Tibial nerve (tissue), 3 donors: Measurements from ENCODE around the gene NDUFS1.
"Not testable (repeated sequence)": the region's sequence is repeated elsewhere in the genome, so short reads cannot be mapped to it uniquely, and the experiment has no call there.

ENCODE experiments used
- EP300 ChIP-seq, 2 donors: sonication (generic); formaldehyde crosslinking; IDR thresholded peaks; one replicate each; pipeline ENCODE4 v1.6.1; 2017; ENCODE audit warnings: antibody characterized with exemption in 2 of 2, mild to moderate bottlenecking in 1 of 2
- POLR2A ChIP-seq, 2 donors: fragments of 450-650 bp; IDR thresholded peaks; one replicate each; pipeline ENCODE4 v1.6.1; 2017; ENCODE audit warnings: antibody characterized with exemption in 2 of 2, mild to moderate bottlenecking in 2 of 2, moderate library complexity in 2 of 2

DNA sequence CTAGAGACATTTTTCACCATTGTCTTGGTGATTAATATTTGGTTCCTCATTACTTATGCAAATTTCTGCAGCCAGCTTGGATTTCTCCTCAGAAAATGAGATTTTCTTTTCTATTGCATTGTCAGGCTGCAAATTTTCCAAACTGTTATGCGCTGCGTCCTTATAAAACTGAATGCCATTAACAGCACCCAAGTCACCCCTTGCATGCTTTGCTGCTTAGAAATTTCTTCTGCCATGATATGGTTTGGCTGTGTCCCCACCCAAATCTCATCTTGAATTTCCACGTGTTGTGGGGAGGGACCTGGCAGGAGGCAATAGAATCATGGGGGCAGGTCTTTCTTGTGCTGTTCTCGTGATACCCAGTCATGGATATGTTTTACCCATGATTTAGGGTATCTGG, 9.0 kb upstream of the NDUFS1 start:
- TF ChIP-seq POLR2A, EP300 (IDR thresholded peaks at IDR 0.05): not testable (repeated sequence)
